Heart left ventricle (tissue), 16 donors: ENCODE measurements around the gene RELL1. TPM values are rescaled to one million over a fixed set of nuclear protein-coding genes. Genes with fewer than 3 reads are reported as not detected.

Experiments
- ATAC-seq, 4 donors: fragments of 200-7000 bp; cut with Tn5 transposase; one replicate each; pipeline ENCODE4 v1.9.1; 2020 to 2022; ENCODE audit warnings: moderate library complexity in 4 of 4, mild to moderate bottlenecking in 3 of 4, moderate number of reproducible peaks in 1 of 4
- DNase-seq, 5 donors: peaks; one replicate each; pipeline ENCODE4 v3.0.0-alpha.2; 2020
- H3K27ac ChIP-seq, 12 donors: fragments of 200-600 bp; sonication (generic) in 4 of 12; one replicate each; pipeline versions ENCODE4 v1.5.0 to v1.8.0; 2016 to 2022; ENCODE audit warnings: mild to moderate bottlenecking in 2 of 12
- H3K27me3 ChIP-seq, 9 donors: fragments of 200-600 bp; sonication (generic) in 2 of 9; one replicate each; pipeline versions ENCODE4 v1.5.1 to v1.8.0; 2016 to 2022; ENCODE audit warnings: mild to moderate bottlenecking in 3 of 9
- H3K36me3 ChIP-seq, 9 donors: fragments of 200-600 bp; sonication (generic) in 2 of 9; one replicate each; pipeline versions ENCODE4 v1.5.0 to v1.8.0; 2018 to 2022; ENCODE audit warnings: mild to moderate bottlenecking in 2 of 9
- H3K4me1 ChIP-seq, 12 donors: fragments of 200-600 bp; sonication (generic) in 4 of 12; one replicate each; pipeline versions ENCODE4 v1.5.0 to v1.8.0; 2016 to 2022; ENCODE audit warnings: mild to moderate bottlenecking in 3 of 12
- H3K4me3 ChIP-seq, 12 donors: fragments of 200-600 bp; sonication (generic) in 4 of 12; one replicate each; pipeline versions ENCODE4 v1.5.0 to v1.8.0; 2017 to 2022; ENCODE audit warnings: mild to moderate bottlenecking in 9 of 12, moderate library complexity in 4 of 12
- H3K9me3 ChIP-seq, 12 donors: fragments of 200-600 bp; sonication (generic) in 4 of 12; one replicate each; pipeline versions ENCODE4 v1.5.0 to v1.8.0; 2016 to 2022; ENCODE audit warnings: mild to moderate bottlenecking in 1 of 12
- CTCF ChIP-seq, 12 donors: fragments of 200-600 bp; sonication (generic) in 4 of 12; IDR thresholded peaks; one replicate each; pipeline versions ENCODE4 v1.5.0 to v1.8.0; 2018 to 2022; ENCODE audit warnings: antibody characterized with exemption in 12 of 12, mild to moderate bottlenecking in 5 of 12
- POLR2A ChIP-seq, 2 donors: fragments of 450-650 bp; IDR thresholded peaks; one replicate each; pipeline ENCODE4 v1.6.1; 2017; ENCODE audit warnings: antibody characterized with exemption in 2 of 2, mild to moderate bottlenecking in 2 of 2, moderate library complexity in 2 of 2
- WGBS, 4 donors: extraction: QIAGEN DNeasy Blood & Tissue Kit in 2 of 4; methylation state at CpG; one replicate each; pipeline versions ENCODE4 v1.1.5 to v1.1.7; 2013 to 2018; 5-methylcytosine and 5-hydroxymethylcytosine counted together
- intact Hi-C, 10 donors: fragments of 100-400 bp; cut with DNase I; formaldehyde crosslinking; loops; one replicate each; pipeline versions ENCODE4 v1.11.1 to v1.14.2; 2022
- polyA plus RNA-seq, 2 donors: library from polyadenylated mRNA; stranded (reverse); fragments of 200-250 nt; gene quantifications; one replicate each; pipeline ENCODE4 v1.2.3, GENCODE V29; 2013
- total RNA-seq, 9 donors: library from RNA; depleted of rRNA in 2 of 9; stranded (reverse); fragments of >200 nt in 2 of 9; fragmentation: NEBNext Ultra II Directional in 3 of 9; extraction: Animal tissue kit (Norgen Biotek cat#: 25700) in 3 of 9; gene quantifications; one replicate each; pipeline versions ENCODE4 v1.1.0 to v1.2.4, GENCODE V29; 2016 to 2023
- donor health status: ischemic (EF 13 %, LVEDD 7.1; RV severe dilation, severe dysfunction).
- donor health status: healthy with polysubstance abuse.
- donor health status: DM: no; HTN: yes; CAD: no.
- donor health status: DM: no; HTN: no; CAD: no.
- donor health status: ischemic (EF 25% LVEDD 6.9; RV normal size, moderate dysfunction).
- donor health status: ischemic (EF 25% LVEDD 5.7; RV mildly dilated, moderate dysfunction).
- donor health status: healthy.
- donor health status: DM: yes; HTN: yes; CAD: no.
- donor health status: ischemic (EF 35%, LVEDD 5.7; RV mildly dilated, moderate dysfunction).
- donor health status: nonischemic (EF 11% LVEDD 7.7; RV severe dilation, severe dysfunction).
- donor health status: DM: yes; HTN: yes; CAD: no.
- donor health status: PGD.
- donor health status: ischemic (EF 29% LVEDD 5.4; RV normal size, mild dysfunction).
- donor health status: nonischemic (EF 23%, LVEDD 6.1; RV moderate dilation, normal function).

Gene RELL1
- total and polyA plus RNA-seq, 11 donors: 2.0 to 40.2 (median 25.2) TPM

DNA sequence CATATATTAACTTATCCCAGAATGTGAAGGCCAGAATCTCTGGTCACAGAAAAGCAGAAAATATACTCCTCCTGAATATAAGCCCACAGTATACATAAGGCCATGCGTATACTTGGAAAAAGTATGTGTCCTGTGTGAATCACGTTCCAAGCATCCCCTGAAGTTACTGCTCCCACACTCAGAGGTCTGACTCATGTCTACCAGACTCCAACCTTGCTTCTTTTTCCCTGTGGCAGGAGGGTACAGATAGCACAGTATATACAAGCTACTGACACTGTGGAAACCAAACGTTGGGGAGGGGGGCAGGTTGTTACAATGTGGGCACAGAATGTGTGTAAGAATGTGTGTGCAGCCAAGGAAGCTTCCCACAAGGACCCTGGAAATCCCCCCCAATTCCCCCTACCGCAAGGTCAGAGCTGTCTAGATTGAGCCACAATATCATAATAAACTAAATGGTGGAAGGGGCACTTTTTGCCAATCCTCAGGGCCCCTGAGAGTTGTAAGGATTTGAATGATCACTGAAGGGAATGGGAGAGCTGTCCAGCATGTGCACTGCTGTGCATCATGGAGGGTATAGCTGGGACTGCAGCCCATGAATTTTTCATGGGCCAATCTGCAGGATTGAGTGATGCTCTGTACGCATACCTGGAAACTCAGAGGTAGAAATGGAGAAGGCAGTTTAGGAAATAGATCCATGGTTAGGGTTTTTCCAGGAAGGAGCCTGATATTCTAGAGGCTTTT, 7.4 kb upstream of the RELL1 start:
- no peak for DNase-seq
- no peak for ATAC-seq
- no peaks in the 10 kb centered on the region for H3K4me1 ChIP-seq
- H3K27ac ChIP-seq: no peak overlapping the region
- H3K4me3 ChIP-seq: no peak overlapping the region
- intact Hi-C loops: loop anchor here in 1 of 10 donors (10.0 kb wide), 1 partner anchor 101 kb away; no protein-coding TSS in a partner anchor
- no peak for TF ChIP-seq POLR2A (IDR thresholded peaks at IDR 0.05)
- TF ChIP-seq CTCF (IDR thresholded peaks at IDR 0.05): no peak
- H3K36me3 ChIP-seq: no peaks in the 10 kb centered on the region
- H3K9me3 ChIP-seq: peaks cover 0 to 8% (median 0%) of the 10 kb centered on the region in 12 donors
- WGBS, 4 donors: 91 to 95% (median 92%) methylated on average over 5 of the region's 5 CpGs
- H3K27me3 ChIP-seq: no peaks in the 10 kb centered on the region

DNA sequence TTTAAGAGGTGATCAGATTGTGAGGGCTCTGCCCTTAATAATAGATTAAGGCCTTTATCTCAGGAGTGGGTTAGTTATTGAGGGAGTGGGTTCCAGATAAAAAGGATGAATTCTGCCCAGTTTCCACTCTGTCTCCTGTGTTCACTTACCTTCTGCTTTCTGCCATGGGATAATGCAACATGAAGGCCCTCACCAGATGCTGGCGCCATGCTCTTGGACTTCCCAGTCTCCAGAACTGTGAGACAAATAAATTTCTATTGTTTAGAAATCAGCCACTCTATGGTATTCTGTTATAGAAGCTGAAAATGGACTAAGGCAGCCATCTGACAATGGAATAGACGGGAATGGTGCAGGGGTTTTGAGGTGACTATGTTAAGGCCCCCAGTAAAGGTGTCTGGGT, 6.9 kb upstream of the RELL1 start:
- ATAC-seq: no peak
- WGBS, 4 donors: 93 to 97% (median 95%) methylated on average over 2 of the region's 2 CpGs

GRCh38 chr4:37690976-37691375, 4.8 kb upstream of the RELL1 start:
- 83 to 87% (median 84%) methylated on average over 3 of the region's 3 CpGs for WGBS, 4 donors
- H3K4me3 ChIP-seq: no peak overlapping the region
- no peak overlapping the region for H3K27ac ChIP-seq
- no peaks in the 10 kb centered on the region for H3K36me3 ChIP-seq
- TF ChIP-seq POLR2A (IDR thresholded peaks at IDR 0.05) (no peak), CTCF (IDR thresholded peaks at IDR 0.05) (no peak)
- H3K4me1 ChIP-seq: peaks cover 0 to 7% (median 3%) of the 10 kb centered on the region in 12 donors
- intact Hi-C loops: loop anchor here in 1 of 10 donors (10.0 kb wide), 1 partner anchor 104 kb away; no protein-coding TSS in a partner anchor
- H3K9me3 ChIP-seq: peaks cover 0 to 8% (median 0%) of the 10 kb centered on the region in 12 donors
- no peak for DNase-seq
- no peak for ATAC-seq
- H3K27me3 ChIP-seq: no peaks in the 10 kb centered on the region

More for the DNA sequence above, 6.9 kb upstream of the RELL1 start:
- no peak overlapping the region for H3K27ac ChIP-seq
- no peak overlapping the region for H3K4me3 ChIP-seq
- H3K36me3 ChIP-seq: no peaks in the 10 kb centered on the region
- no peak for DNase-seq
- H3K4me1 ChIP-seq: no peaks in the 10 kb centered on the region
- no peak for TF ChIP-seq CTCF (IDR thresholded peaks at IDR 0.05)
- no peak for TF ChIP-seq POLR2A (IDR thresholded peaks at IDR 0.05)
- H3K27me3 ChIP-seq: no peaks in the 10 kb centered on the region
- peaks cover 0 to 8% (median 0%) of the 10 kb centered on the region in 12 donors for H3K9me3 ChIP-seq
- intact Hi-C loops: loop anchor here in 1 of 10 donors (10.0 kb wide), 1 partner anchor 102 kb away; no protein-coding TSS in a partner anchor

DNA sequence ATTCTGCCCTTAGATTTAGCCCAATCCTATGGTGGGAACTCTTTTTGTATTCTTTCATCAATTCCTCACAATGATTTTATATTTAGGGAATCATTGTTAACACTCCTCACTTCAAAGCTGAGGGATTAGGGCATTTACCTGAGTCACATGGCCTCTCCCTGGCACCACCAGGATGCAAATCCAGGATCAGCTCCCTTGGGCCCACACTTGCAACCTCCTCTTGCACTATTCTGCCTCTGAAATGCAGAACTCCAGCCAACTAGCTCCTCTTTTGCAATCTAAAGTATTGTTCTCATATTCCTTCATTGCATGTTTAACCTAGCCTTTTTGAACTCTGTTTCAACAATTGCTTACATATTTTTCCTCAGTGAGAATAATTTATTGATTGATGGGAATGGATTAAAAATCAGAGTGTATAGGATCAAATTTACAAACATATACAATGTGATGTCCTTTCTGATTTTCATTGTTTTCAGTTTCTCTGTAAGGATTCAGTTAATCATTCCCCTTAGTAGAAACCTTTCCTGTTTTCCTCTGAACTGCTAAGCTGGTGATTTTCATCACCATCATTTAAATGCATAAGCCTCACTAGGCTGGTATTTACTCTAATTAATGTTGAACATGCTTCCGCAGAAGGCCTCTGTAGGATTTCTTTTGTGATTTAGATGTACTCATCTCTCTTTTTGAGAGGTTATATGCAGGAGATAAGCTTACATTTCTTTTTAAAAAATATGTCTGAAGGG, 3.3 kb upstream of the RELL1 start:
- H3K36me3 ChIP-seq: no peaks in the 10 kb centered on the region
- WGBS, 4 donors: 95 to 98% (median 96%) methylated on average over 1 of the region's 1 CpG
- intact Hi-C loops: loop anchor here (5.0 to 10.0 kb wide), 10 partner anchors 37 to 985 kb away; partner anchors contain the start of gene TBC1D1 (in 1 of the 10)
- H3K9me3 ChIP-seq: peaks cover 0 to 8% (median 0%) of the 10 kb centered on the region in 12 donors
- no peak for TF ChIP-seq POLR2A (IDR thresholded peaks at IDR 0.05)
- TF ChIP-seq CTCF (IDR thresholded peaks at IDR 0.05): no peak
- H3K4me3 ChIP-seq: no peak overlapping the region
- no peak overlapping the region for H3K27ac ChIP-seq
- no peak for DNase-seq
- H3K4me1 ChIP-seq: peaks cover 0 to 17% (median 9%) of the 10 kb centered on the region in 12 donors
- H3K27me3 ChIP-seq: no peaks in the 10 kb centered on the region
- ATAC-seq: no peak
